H9 (cell line): ENCODE data around the gene CRACR2A. TPM values are rescaled to one million over a fixed set of nuclear protein-coding genes. Genes with fewer than 3 reads are reported as not detected.

Experiments
- DNase-seq: peaks from one replicate; pipeline ENCODE4 v3.0.0-alpha.2; 2017
- H2AFZ ChIP-seq: one replicate; pipeline ENCODE4 v1.6.1; 2013; ENCODE audit warnings: mild to moderate bottlenecking, low read length, control low read depth, moderate library complexity
- H2AK5ac ChIP-seq: 2 replicates; pipeline ENCODE4 v1.6.1; 2013; ENCODE audit warnings: low read length, control low read depth, mixed read lengths; ENCODE audit not compliant: insufficient read length
- H2BK120ac ChIP-seq: one replicate; pipeline ENCODE4 v1.6.1; 2013; ENCODE audit warnings: low read depth, mild to moderate bottlenecking, low read length, control low read depth, inconsistent platforms; ENCODE audit not compliant: poor library complexity, severe bottlenecking
- H2BK12ac ChIP-seq: 2 replicates; pipeline ENCODE4 v1.6.1; 2013; ENCODE audit warnings: low read length, control low read depth, mixed read lengths, low read depth; ENCODE audit not compliant: insufficient read length
- H2BK15ac ChIP-seq: 2 replicates; pipeline ENCODE4 v1.6.1; 2013; ENCODE audit warnings: low read depth, low read length, control low read depth
- H2BK20ac ChIP-seq: one replicate; pipeline ENCODE4 v1.6.1; 2013; ENCODE audit warnings: low read depth, mild to moderate bottlenecking, low read length, control low read depth, inconsistent platforms; ENCODE audit not compliant: poor library complexity, severe bottlenecking
- H2BK5ac ChIP-seq: 2 replicates; pipeline ENCODE4 v1.6.1; 2013; ENCODE audit warnings: low read length, control low read depth, mixed read lengths; ENCODE audit not compliant: insufficient read length
- H3K14ac ChIP-seq: 2 replicates; pipeline ENCODE4 v1.6.1; 2013; ENCODE audit warnings: low read length, control low read depth; ENCODE audit not compliant: insufficient read depth
- H3K18ac ChIP-seq: 2 replicates; pipeline ENCODE4 v1.6.1; 2013; ENCODE audit warnings: low read depth, mild to moderate bottlenecking, mixed read lengths, low read length, control low read depth; ENCODE audit not compliant: insufficient read length
- H3K23ac ChIP-seq: 2 replicates; pipeline ENCODE4 v1.6.1; 2013; ENCODE audit warnings: low read length, control low read depth, mixed read lengths, low read depth; ENCODE audit not compliant: insufficient read length
- H3K23me2 ChIP-seq: 2 replicates; pipeline ENCODE4 v1.6.1; 2013; ENCODE audit warnings: low read depth, mild to moderate bottlenecking, mixed read lengths, low read length, control low read depth; ENCODE audit not compliant: insufficient read length, poor library complexity, severe bottlenecking
- H3K27ac ChIP-seq: 2 replicates; pipeline ENCODE4 v1.5.1; 2013; ENCODE audit warnings: low read length, control low read depth, mixed read lengths, low read depth; ENCODE audit not compliant: insufficient read length
- H3K27me3 ChIP-seq: 2 replicates; pipeline ENCODE4 v1.6.1; 2013; ENCODE audit warnings: low read length, control low read depth, inconsistent platforms; ENCODE audit not compliant: insufficient read depth
- H3K4ac ChIP-seq: 2 replicates; pipeline ENCODE4 v1.6.1; 2013; ENCODE audit warnings: low read depth, mild to moderate bottlenecking, control low read depth, inconsistent platforms, low read length, moderate library complexity
- H3K4me1 ChIP-seq: 2 replicates; pipeline ENCODE4 v1.6.1; 2013; ENCODE audit warnings: low read length, control low read depth, inconsistent platforms; ENCODE audit not compliant: insufficient read depth
- H3K4me2 ChIP-seq: 2 replicates; pipeline ENCODE4 v1.6.1; 2013; ENCODE audit warnings: low read length, control low read depth, mixed read lengths; ENCODE audit not compliant: insufficient read length, insufficient read depth
- H3K56ac ChIP-seq: 2 replicates; pipeline ENCODE4 v1.6.1; 2013; ENCODE audit warnings: low read depth, mild to moderate bottlenecking, mixed read lengths, low read length, control low read depth; ENCODE audit not compliant: insufficient read length
- H3K79me1 ChIP-seq: 2 replicates; pipeline ENCODE4 v1.6.1; 2013; ENCODE audit warnings: low read depth, mild to moderate bottlenecking, moderate library complexity, low read length, control low read depth, inconsistent platforms; ENCODE audit not compliant: insufficient read depth, poor library complexity, severe bottlenecking
- H3K79me2 ChIP-seq: 2 replicates; pipeline ENCODE4 v1.6.1; 2013; ENCODE audit warnings: low read length, control low read depth, inconsistent platforms; ENCODE audit not compliant: insufficient read depth
- H3K9ac ChIP-seq: 2 replicates; pipeline ENCODE4 v1.6.1; 2013; ENCODE audit warnings: low read length, control low read depth, mixed read lengths; ENCODE audit not compliant: insufficient read length; ENCODE audit errors: extremely low read depth
- H3K9me3 ChIP-seq: one replicate; pipeline ENCODE4 v1.6.1; 2013; ENCODE audit warnings: low read depth, low read length, inconsistent platforms; ENCODE audit not compliant: control insufficient read depth
- H3T11ph ChIP-seq: one replicate; pipeline ENCODE4 v1.6.1; 2013; ENCODE audit warnings: mild to moderate bottlenecking, low read length, control low read depth, inconsistent platforms
- H4K20me1 ChIP-seq: one replicate; pipeline ENCODE4 v1.6.1; 2013; ENCODE audit not compliant: control insufficient read depth, insufficient read length, insufficient read depth
- H4K5ac ChIP-seq: 2 replicates; pipeline ENCODE4 v1.6.1; 2013; ENCODE audit warnings: low read depth, mild to moderate bottlenecking, mixed read lengths, low read length, control low read depth; ENCODE audit not compliant: insufficient read length
- H4K8ac ChIP-seq: replicated peaks from 2 replicates; pipeline ENCODE4 v1.6.1; 2013; ENCODE audit warnings: low read length, control low read depth, mixed read lengths, low read depth; ENCODE audit not compliant: insufficient read length
- H4K91ac ChIP-seq: 2 replicates; pipeline ENCODE4 v1.6.1; 2013; ENCODE audit warnings: low read depth, mild to moderate bottlenecking, moderate library complexity, mixed read lengths, low read length, control low read depth; ENCODE audit not compliant: insufficient read length
- H3K27ac Mint-ChIP-seq, 3 experiments: 2 replicates in 2 of 3; 3 replicates in 1 of 3; pipeline ENCODE4 v1.8.0; 2020 to 2021; ENCODE audit warnings: mixed read lengths in 3 of 3, mild to moderate bottlenecking in 1 of 3, moderate library complexity in 1 of 3
- H3K27me3 Mint-ChIP-seq: 2 replicates; pipeline ENCODE4 v1.8.0; 2021; ENCODE audit warnings: low read depth, mild to moderate bottlenecking, moderate library complexity, mixed read lengths
- H3K36me3 Mint-ChIP-seq, 3 experiments: 2 replicates in 2 of 3; 3 replicates in 1 of 3; pipeline ENCODE4 v1.8.0; 2020 to 2021; ENCODE audit warnings: low read depth in 3 of 3, mixed read lengths in 3 of 3; ENCODE audit not compliant: insufficient read depth in 1 of 3
- H3K4me1 Mint-ChIP-seq, 2 experiments: 2 replicates each; pipeline ENCODE4 v1.8.0; 2020; ENCODE audit warnings: mixed read lengths in 2 of 2
- H3K4me3 Mint-ChIP-seq, 2 experiments: 2 replicates in 1 of 2; 3 replicates in 1 of 2; pipeline ENCODE4 v1.8.0; 2020 to 2021; ENCODE audit warnings: mild to moderate bottlenecking in 2 of 2, mixed read lengths in 2 of 2, moderate library complexity in 1 of 2
- H3K9me3 Mint-ChIP-seq, 2 experiments: 2 replicates in 1 of 2; 3 replicates in 1 of 2; pipeline ENCODE4 v1.8.0; 2020; ENCODE audit warnings: mild to moderate bottlenecking in 2 of 2, mixed read lengths in 2 of 2, moderate library complexity in 1 of 2
- CTCF ChIP-seq: fragments of 200-600 bp; sonication (generic); conservative IDR thresholded peaks from 3 replicates; pipeline ENCODE4 v1.8.0; 2021; ENCODE audit warnings: antibody characterized with exemption, mild to moderate bottlenecking
- WGBS: extraction: QIAGEN DNeasy Blood & Tissue Kit; methylation state at CpG from one replicate; pipeline ENCODE4 v1.1.7; 2013; ENCODE audit warnings: missing lambda C conversion rate, low lambda C conversion rate, mixed read lengths; ENCODE audit not compliant: insufficient read length; ENCODE audit errors: extremely low coverage; 5-methylcytosine and 5-hydroxymethylcytosine counted together
- total RNA-seq: library from RNA; stranded (reverse); gene quantifications from 2 replicates; pipeline ENCODE4 v1.2.1, GENCODE V29; 2021

CRACR2A gene
- total RNA-seq, 1 experiment from 2014 or later, result 2.0 TPM

GRCh38 chr12:3717283-3717898 lies 35.5 kb downstream of the CRACR2A start:
- Histone ChIP-seq H3K79me1 (no peaks in the 10 kb centered on the region), H3K14ac (no peak overlapping the region), H3K56ac (no peak overlapping the region), H4K8ac (no peak overlapping the region), H3K4ac (no peak overlapping the region), H4K20me1 (no peaks in the 10 kb centered on the region), H4K91ac (no peak overlapping the region), H3K27ac (no peak overlapping the region), H2BK5ac (no peak overlapping the region), H2AFZ (no peak overlapping the region), H3T11ph (no peak overlapping the region), H4K5ac (no peak overlapping the region), H3K23ac (no peak overlapping the region), H3K4me1 (no peaks in the 10 kb centered on the region; the same call in 1 of the 2 replicates), H3K27me3 (no peaks in the 10 kb centered on the region), H2BK12ac (no peak overlapping the region), H2AK5ac (no peak overlapping the region), H2BK20ac (no peak overlapping the region), H3K79me2 (no peaks in the 10 kb centered on the region), H2BK120ac (no peak overlapping the region), H3K9ac (no peak overlapping the region), H2BK15ac (no peak overlapping the region), H3K4me2 (no peak overlapping the region), H3K23me2 (no peaks in the 10 kb centered on the region), H3K18ac (no peak overlapping the region), H3K9me3 (peaks cover 7% of the 10 kb centered on the region)
- Mint-ChIP-seq H3K9me3 (peaks cover 9 to 11% of the 10 kb centered on the region in 2 experiments), H3K27ac (no peak overlapping the region), H3K4me1 (peaks cover 12 to 16% of the 10 kb centered on the region in 2 experiments), H3K36me3 (peaks cover 0 to 9% (median 3%) of the 10 kb centered on the region in 3 experiments; a peak in 6 of 7 replicates), H3K27me3 (peaks cover 5% of the 10 kb centered on the region; the same call in 1 of the 2 replicates), H3K4me3 (no peak overlapping the region)
- no peak for DNase-seq
- TF ChIP-seq CTCF, result no peak
- no CpG with 5 or more reads among the region's 9 CpGs for WGBS
